Measurements from ENCODE around the gene ST6GALNAC3. TPM values are rescaled to one million over a fixed set of nuclear protein-coding genes. Genes with fewer than 3 reads are reported as not detected.

Gene ST6GALNAC3
- total RNA-seq, 2 experiments from 2014 or later: 0.50 to 1.2 TPM

DNA sequence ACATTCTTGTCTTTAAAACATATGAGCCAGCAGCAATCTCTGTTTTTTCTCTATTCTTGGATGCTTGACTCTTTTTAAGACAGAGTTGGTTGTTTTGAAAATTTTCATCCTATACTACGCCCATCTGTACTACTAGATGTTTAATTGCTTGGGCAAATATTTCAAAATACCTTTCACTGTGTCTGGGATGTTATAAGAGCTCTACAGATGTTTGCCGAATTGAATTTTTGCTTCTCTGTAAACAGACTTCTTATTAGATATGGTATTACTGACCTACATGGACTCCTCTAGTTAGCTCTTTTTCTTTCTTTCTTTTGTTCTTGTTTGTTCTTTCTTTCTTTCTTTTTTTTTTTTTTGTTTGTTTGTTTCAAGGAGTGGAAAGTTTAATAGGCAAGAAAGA is 345.1 kb downstream of the ST6GALNAC3 start:
- Histone ChIP-seq H3K9me2 (ENCODE audit: insufficient read depth, low read length) (no peaks in the 10 kb centered on the region), H3K36me3 (ENCODE audit: insufficient read depth, low read length) (no peaks in the 10 kb centered on the region), H3K79me2 (ENCODE audit: insufficient read depth, low read depth, low read length) (no peaks in the 10 kb centered on the region), H3K9me3 (ENCODE audit: low read length) (no peaks in the 10 kb centered on the region), H4K20me1 (ENCODE audit: insufficient read depth, low read length) (no peaks in the 10 kb centered on the region), H3K4me1 (ENCODE audit: insufficient read depth, low read length, poor library complexity, severe bottlenecking) (peaks cover 3% of the 10 kb centered on the region), H3K27ac (ENCODE audit: low read depth, low read length, poor library complexity, severe bottlenecking) (no peak overlapping the region), H3K4me3 (ENCODE audit: low read depth, low read length, poor library complexity, severe bottlenecking) (no peak overlapping the region), H3K4me2 (ENCODE audit: low read length) (no peak overlapping the region), H2AFZ (ENCODE audit: low read length) (no peak overlapping the region)
- ChIA-PET POLR2A (interaction anchor here (0.6 to 1.3 kb wide), 3 partner anchors 9 to 339 kb away, joined by 4 to 5 read pairs (median 4); no protein-coding TSS in a partner anchor), CTCF (ENCODE audit: unreplicated experiment) (no interaction called here)
- no peak for DNase-seq (ENCODE audit: low spot score)
- TF ChIP-seq, protein P1, sequence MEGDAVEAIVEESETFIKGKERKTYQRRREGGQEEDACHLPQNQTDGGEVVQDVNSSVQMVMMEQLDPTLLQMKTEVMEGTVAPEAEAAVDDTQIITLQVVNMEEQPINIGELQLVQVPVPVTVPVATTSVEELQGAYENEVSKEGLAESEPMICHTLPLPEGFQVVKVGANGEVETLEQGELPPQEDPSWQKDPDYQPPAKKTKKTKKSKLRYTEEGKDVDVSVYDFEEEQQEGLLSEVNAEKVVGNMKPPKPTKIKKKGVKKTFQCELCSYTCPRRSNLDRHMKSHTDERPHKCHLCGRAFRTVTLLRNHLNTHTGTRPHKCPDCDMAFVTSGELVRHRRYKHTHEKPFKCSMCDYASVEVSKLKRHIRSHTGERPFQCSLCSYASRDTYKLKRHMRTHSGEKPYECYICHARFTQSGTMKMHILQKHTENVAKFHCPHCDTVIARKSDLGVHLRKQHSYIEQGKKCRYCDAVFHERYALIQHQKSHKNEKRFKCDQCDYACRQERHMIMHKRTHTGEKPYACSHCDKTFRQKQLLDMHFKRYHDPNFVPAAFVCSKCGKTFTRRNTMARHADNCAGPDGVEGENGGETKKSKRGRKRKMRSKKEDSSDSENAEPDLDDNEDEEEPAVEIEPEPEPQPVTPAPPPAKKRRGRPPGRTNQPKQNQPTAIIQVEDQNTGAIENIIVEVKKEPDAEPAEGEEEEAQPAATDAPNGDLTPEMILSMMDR (conservative IDR thresholded peaks at IDR 0.05; ENCODE audit: low read length): no peak
- TF ChIP-seq EZH2phosphoT487 (IDR thresholded peaks at IDR 0.05; ENCODE audit: borderline replicate concordance, low read depth, low read length): no peak
- no TSS peak for BruUV-seq (replicated peaks)
- intact Hi-C loops (cut with micrococcal nuclease; ENCODE audit: unreplicated experiment): loop anchor here (10.0 kb wide), 1 partner anchor 265 kb away; no protein-coding TSS in a partner anchor

DNA sequence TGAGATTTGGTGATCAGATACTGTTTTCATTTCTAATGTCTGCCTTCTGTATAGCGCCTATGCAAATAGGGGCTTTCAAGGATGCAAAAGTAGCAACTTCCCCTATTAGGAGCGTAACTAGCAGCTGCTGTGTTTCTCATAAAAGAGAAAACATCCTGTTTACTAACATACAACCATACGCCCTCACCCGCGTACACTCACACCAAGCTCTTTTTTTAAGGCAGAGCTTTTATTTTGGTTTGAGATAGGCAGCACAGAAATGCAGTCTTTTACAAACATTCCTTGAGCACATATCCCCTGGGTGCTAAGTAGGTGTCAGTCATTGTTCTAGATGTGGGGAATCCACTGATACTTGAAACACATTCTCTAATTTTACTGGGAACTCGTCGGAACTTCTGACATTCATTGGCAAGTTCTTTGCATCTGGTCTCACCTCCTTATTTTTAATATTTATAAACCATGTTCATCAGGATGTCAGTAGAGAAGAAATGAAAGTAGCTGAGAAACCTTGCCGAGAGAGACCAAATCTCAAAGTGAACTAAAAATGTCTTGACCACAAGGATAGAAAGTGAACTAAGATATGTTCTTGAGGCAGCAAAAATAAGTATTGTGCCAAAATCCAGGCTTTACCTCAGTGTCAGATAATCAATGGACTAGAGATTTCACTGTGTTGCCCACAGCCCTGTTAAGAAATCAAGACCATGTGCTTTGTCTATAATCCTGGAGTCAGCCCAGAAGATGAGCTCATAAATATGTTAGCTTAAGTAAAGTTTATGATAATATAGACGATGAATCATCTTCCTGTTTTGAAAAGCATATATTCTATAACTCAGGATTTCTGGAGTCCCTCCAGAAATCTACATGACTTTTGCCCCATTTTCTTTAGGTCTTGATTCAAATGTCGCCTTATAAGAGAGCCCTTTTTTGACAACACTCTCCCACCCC is 350.9 kb downstream of the ST6GALNAC3 start:
- CTCF ChIA-PET (ENCODE audit: unreplicated experiment): no interaction called here

More for the DNA sequence above, 350.9 kb downstream of the ST6GALNAC3 start:
- POLR2A ChIA-PET: interaction anchor here (0.6 kb wide), 1 partner anchor 163 kb away, joined by 3 read pairs; no protein-coding TSS in a partner anchor
- peak; percentile 55 for DNase-seq (ENCODE audit: low spot score)
- H3K4me1 ChIP-seq (ENCODE audit: insufficient read depth, low read length, poor library complexity, severe bottlenecking): peaks cover 15% of the 10 kb centered on the region
- no peaks in the 10 kb centered on the region for H3K9me3 ChIP-seq (ENCODE audit: low read length)
- H2AFZ ChIP-seq (ENCODE audit: low read length): peak overlapping the region; percentile 97
- H3K9me2 ChIP-seq (ENCODE audit: insufficient read depth, low read length): no peaks in the 10 kb centered on the region
- H3K4me3 ChIP-seq (ENCODE audit: low read depth, low read length, poor library complexity, severe bottlenecking): peak overlapping the region; percentile 55
- peak overlapping the region; percentile 70 for H3K4me2 ChIP-seq (ENCODE audit: low read length)
- no peaks in the 10 kb centered on the region for H3K79me2 ChIP-seq (ENCODE audit: insufficient read depth, low read depth, low read length)
- intact Hi-C loops (cut with micrococcal nuclease; ENCODE audit: unreplicated experiment): loop anchor here (10.0 kb wide), 1 partner anchor 271 kb away; no protein-coding TSS in a partner anchor
- no peaks in the 10 kb centered on the region for H3K36me3 ChIP-seq (ENCODE audit: insufficient read depth, low read length)
- H3K27ac ChIP-seq (ENCODE audit: low read depth, low read length, poor library complexity, severe bottlenecking): no peak overlapping the region
- TF ChIP-seq, protein P1 (conservative IDR thresholded peaks at IDR 0.05; ENCODE audit: low read length): no peak
- TF ChIP-seq EZH2phosphoT487 (IDR thresholded peaks at IDR 0.05; ENCODE audit: borderline replicate concordance, low read depth, low read length): no peak
- H4K20me1 ChIP-seq (ENCODE audit: insufficient read depth, low read length): no peaks in the 10 kb centered on the region
- no TSS peak for BruUV-seq (replicated peaks)

All from OCI-LY7 (cell line).